ENCODE measurements around the gene YLPM1.

DNA sequence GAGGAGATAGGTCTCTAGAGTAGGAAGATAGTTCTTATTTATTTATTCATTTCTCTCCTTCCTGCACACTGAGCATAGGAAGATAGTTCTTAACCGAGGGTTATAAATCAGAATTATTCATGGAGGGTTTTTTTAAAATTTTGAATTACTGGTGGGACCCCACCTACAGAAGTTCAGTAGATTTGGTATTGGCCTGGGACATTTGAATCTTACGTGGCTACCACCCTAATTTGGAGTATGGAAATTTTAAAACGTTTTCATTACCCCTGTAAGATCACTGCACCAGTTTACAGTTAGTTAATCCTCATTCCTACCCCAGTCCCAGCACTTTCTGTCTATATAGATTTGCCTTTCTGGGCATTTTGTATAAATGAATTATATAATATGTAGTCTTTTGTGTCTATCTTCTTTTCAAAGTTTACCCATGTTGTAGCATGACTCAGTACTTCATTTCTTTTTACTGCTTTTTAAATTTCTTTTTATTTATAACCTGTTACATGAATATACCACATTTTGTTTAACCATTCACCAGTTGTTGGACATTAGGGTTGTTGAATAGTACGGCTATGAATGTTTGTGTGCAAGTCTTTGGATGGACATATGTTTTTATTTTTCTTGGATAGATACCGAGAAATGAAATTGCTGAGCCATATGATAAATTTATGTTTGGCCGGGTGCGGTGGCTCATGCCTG, 44.9 kb downstream of the YLPM1 start:
- TF ChIP-seq GATA3 (IDR thresholded peaks at IDR 0.05; ENCODE audit: low read depth, low read length) (no peak), GATA2 (IDR thresholded peaks at IDR 0.05; ENCODE audit: low read depth, low read length) (no peak)

Measured in SH-SY5Y (cell line).